Activated naive CD8-positive, alpha-beta T cell treated with anti-CD3 and anti-CD28 coated beads, Interleukin-2, amount 10 ng/mL, durations not matched to agents 7 days and 5 days (primary cell): ENCODE measurements around the gene POLD4. TPM values are rescaled to one million over a fixed set of nuclear protein-coding genes. Genes with fewer than 3 reads are reported as not detected.
"Not testable (repeated sequence)": the region's sequence is repeated elsewhere in the genome, so short reads cannot be mapped to it uniquely, and the experiment has no call there.

Experiments used
- ATAC-seq: fragments of 150-1000 bp; cut with Tn5 transposase; one replicate; pipeline ENCODE4 v1.10.0; 2021; ENCODE audit warnings: low read depth, moderate library complexity
- POLR2A ChIA-PET: fragments of 350-600 bp; sonication (Branson Sonifier 250); formaldehyde crosslinking; loops from one replicate; lab custom pipeline; 2021; ENCODE audit warnings: antibody characterized with exemption; lab: Charles Lee
- DNase-seq: peaks from one replicate; pipeline ENCODE4 v3.0.0; 2021
- H3K27ac Mint-ChIP-seq: one replicate; pipeline ENCODE4 v1.8.0; 2022; ENCODE audit warnings: mild to moderate bottlenecking, mixed read lengths
- H3K27me3 Mint-ChIP-seq: one replicate; pipeline ENCODE4 v1.8.0; 2022; ENCODE audit warnings: mild to moderate bottlenecking, moderate library complexity, mixed read lengths
- H3K36me3 Mint-ChIP-seq: one replicate; pipeline ENCODE4 v1.8.0; 2021; ENCODE audit warnings: mild to moderate bottlenecking, mixed read lengths
- H3K4me1 Mint-ChIP-seq: one replicate; pipeline ENCODE4 v1.8.0; 2021; ENCODE audit warnings: mixed read lengths
- H3K4me3 Mint-ChIP-seq: one replicate; pipeline ENCODE4 v1.8.0; 2022; ENCODE audit warnings: mild to moderate bottlenecking, moderate library complexity, mixed read lengths
- H3K9me3 Mint-ChIP-seq: one replicate; pipeline ENCODE4 v1.8.0; 2021; ENCODE audit warnings: mixed read lengths
- total RNA-seq, 2 experiments: library from RNA; stranded (reverse); gene quantifications; one replicate each; pipeline ENCODE4 v1.2.3, GENCODE V29; 2021

The POLD4 gene
- 10 to 100 TPM; 73.2 to 78.2 TPM for total RNA-seq

GRCh38 chr11:67353317-67354074, at the start of gene POLD4:
Gene POLD4 (minus strand): TSS chr11:67353546. CDS start chr11:67353399, 147 bp downstream.
- H3K27me3 Mint-ChIP-seq = no peaks in the 10 kb centered on the region
- H3K36me3 Mint-ChIP-seq = peaks cover 4% of the 10 kb centered on the region
- H3K9me3 Mint-ChIP-seq = no peaks in the 10 kb centered on the region
- ATAC-seq (peak; percentile 87), DNase-seq (peak; percentile 95)
- H3K4me3 Mint-ChIP-seq = peak within 1 kb of the TSS; percentile 98
- POLR2A ChIA-PET = interaction anchor here (0.5 to 4.8 kb wide), 36 partner anchors 9 to 224 kb away, joined by 3 to 42 read pairs (median 6); partner anchors contain the start of genes AIP, ANKRD13D, CLCF1 and PITPNM1
- peaks cover 29% of the 10 kb centered on the region for H3K4me1 Mint-ChIP-seq
- peak within 1 kb of the TSS; percentile 100 for H3K27ac Mint-ChIP-seq

DNA sequence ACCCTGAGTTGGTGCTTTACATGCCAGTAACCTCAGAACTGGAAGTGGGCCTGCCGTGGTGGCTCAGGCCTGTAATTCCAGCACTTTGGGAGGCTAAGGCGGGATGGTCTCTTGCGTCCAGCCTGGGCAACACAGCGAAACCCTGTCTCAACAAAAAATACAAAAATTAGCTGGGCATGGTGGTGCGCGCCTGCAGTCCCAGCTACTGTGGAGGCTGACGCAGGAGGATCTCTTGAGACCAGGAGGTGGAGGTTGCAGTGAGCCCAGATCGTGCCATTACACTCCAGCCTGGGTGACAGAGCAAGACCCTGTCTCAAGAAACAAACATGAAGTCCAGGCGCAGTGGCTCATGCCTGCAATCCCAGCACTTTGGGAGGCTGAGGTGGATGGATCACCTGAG, 49.7 kb upstream of the POLD4 start:
- not testable (repeated sequence) for H3K27me3 Mint-ChIP-seq, H3K9me3 Mint-ChIP-seq, ATAC-seq, DNase-seq
- Mint-ChIP-seq H3K27ac (peak overlapping the region; percentile 95), H3K4me3 (peak overlapping the region; percentile 98), H3K36me3 (peaks cover 44% of the 10 kb centered on the region), H3K4me1 (peaks cover 40% of the 10 kb centered on the region)
- POLR2A ChIA-PET = interaction anchor here (0.6 to 12.5 kb wide), 21 partner anchors 8 to 1078 kb away, joined by 3 to 491 read pairs (median 9); partner anchors contain the start of genes AIP, ANKRD13D, CARNS1 and CDK2AP2

GRCh38 chr11:67402192-67402839, 49.0 kb upstream of the POLD4 start:
- H3K4me3 Mint-ChIP-seq = peak overlapping the region; percentile 98
- POLR2A ChIA-PET = interaction anchor here (0.7 to 12.5 kb wide), 24 partner anchors 11 to 1788 kb away, joined by 3 to 491 read pairs (median 7); partner anchors contain the start of genes AIP, CARNS1, CDK2AP2 and PITPNM1
- not testable (repeated sequence) for ATAC-seq, H3K27me3 Mint-ChIP-seq, DNase-seq, H3K9me3 Mint-ChIP-seq
- peaks cover 40% of the 10 kb centered on the region for H3K4me1 Mint-ChIP-seq
- H3K36me3 Mint-ChIP-seq = peaks cover 47% of the 10 kb centered on the region
- H3K27ac Mint-ChIP-seq = peak overlapping the region; percentile 95

- H3K36me3 Mint-ChIP-seq = peaks cover 44% of the 10 kb centered on the region
- ATAC-seq (peak; percentile 55), DNase-seq (peak; percentile 98)
- peak within 1 kb of the TSS; percentile 98 for H3K4me3 Mint-ChIP-seq
- no peaks in the 10 kb centered on the region for H3K27me3 Mint-ChIP-seq
- POLR2A ChIA-PET = interaction anchor here (0.8 to 12.5 kb wide), 25 partner anchors 10 to 1787 kb away, joined by 3 to 491 read pairs (median 5); partner anchors contain the start of genes AIP, CARNS1, CDK2AP2 and NUDT8
- H3K9me3 Mint-ChIP-seq = no peaks in the 10 kb centered on the region
- H3K27ac Mint-ChIP-seq = peak within 1 kb of the TSS; percentile 95
- H3K4me1 Mint-ChIP-seq = peaks cover 40% of the 10 kb centered on the region
Observed at GRCh38 chr11:67401495-67402191, 48.3 kb upstream of the POLD4 start, which contains the start of gene PPP1CA. Gene PPP1CA (minus strand): TSS chr11:67401858. CDS start chr11:67401782, 76 bp downstream.

DNA sequence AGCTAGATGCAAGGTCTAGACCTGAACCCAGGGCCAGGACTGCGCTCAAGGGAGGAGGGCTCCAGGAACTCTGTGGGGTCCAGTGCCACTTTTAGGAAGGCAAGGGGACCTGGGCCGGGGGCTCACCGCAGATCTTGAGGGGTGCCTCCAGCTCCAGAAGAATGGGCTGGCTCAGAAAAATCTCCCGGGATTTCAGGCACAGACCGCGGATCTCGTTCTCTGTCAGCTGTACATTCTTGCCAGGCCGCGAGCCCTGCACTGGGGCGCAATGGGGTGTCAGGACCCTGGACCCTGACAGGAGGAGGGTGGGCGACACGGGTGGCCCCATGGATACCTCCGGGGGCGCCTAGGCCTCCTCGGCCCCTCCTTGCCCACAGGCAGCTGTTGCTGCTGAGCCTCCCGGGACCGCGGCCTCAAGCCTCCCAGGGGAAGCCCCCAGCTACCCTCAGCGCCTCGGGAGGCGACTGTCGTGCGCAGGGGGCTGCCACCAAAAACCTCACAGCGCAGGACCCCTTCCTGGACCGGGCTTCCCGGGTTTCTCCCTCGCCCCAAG, 47.7 kb upstream of the POLD4 start:
- Mint-ChIP-seq H3K4me3 (peak overlapping the region; percentile 93), H3K4me1 (peaks cover 39% of the 10 kb centered on the region), H3K27ac (peak overlapping the region; percentile 84), H3K36me3 (peaks cover 41% of the 10 kb centered on the region), H3K27me3 (no peaks in the 10 kb centered on the region), H3K9me3 (no peaks in the 10 kb centered on the region)
- DNase-seq (no peak), ATAC-seq (no peak)
- POLR2A ChIA-PET = interaction anchor here (0.8 to 12.5 kb wide), 24 partner anchors 8 to 1786 kb away, joined by 3 to 491 read pairs (median 7); partner anchors contain the start of genes AIP, CARNS1, CDK2AP2 and NUDT8

DNA sequence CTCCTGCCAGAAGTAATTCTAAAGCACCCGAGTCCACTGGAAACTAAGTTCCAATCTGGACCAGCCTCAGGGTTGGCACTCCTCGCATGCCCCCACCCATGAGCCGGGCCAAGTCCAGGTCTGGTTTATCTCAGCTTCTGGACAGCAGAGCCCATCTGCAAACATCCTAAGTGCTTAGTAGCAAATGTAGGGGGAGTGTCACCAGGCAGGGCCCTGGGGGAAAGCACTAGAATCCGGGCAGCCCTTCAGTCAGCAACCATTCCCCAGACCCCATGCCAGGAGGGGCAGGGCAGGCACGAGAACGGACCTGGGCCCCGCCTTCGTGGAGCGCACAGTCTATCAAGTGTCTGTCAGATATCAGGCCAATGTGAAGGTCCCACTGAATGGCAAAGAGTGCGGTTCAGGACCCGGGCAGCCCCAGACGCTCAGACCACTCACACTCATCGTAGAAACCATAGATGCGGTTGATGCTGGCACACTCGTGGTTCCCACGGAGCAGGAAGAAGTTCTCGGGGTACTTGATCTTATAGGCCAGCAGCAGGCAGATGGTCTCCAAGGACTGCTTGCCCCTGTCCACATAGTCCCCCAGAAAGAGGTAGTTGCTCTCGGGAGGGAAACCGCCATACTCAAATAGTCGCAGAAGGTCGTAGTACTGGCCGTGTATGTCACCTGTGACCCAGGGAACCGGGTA, 47.0 kb upstream of the POLD4 start:
- POLR2A ChIA-PET = interaction anchor here (1.2 to 12.5 kb wide), 14 partner anchors 8 to 113 kb away, joined by 3 to 491 read pairs (median 22); partner anchors contain the start of genes AIP, CARNS1, PITPNM1 and POLD4
- H3K4me1 Mint-ChIP-seq = peaks cover 39% of the 10 kb centered on the region
- no peaks in the 10 kb centered on the region for H3K9me3 Mint-ChIP-seq
- ATAC-seq = no peak
- H3K36me3 Mint-ChIP-seq = peaks cover 37% of the 10 kb centered on the region
- H3K4me3 Mint-ChIP-seq = peak overlapping the region; percentile 93
- H3K27ac Mint-ChIP-seq = peak overlapping the region; percentile 84
- no peak for DNase-seq
- H3K27me3 Mint-ChIP-seq = no peaks in the 10 kb centered on the region

DNA sequence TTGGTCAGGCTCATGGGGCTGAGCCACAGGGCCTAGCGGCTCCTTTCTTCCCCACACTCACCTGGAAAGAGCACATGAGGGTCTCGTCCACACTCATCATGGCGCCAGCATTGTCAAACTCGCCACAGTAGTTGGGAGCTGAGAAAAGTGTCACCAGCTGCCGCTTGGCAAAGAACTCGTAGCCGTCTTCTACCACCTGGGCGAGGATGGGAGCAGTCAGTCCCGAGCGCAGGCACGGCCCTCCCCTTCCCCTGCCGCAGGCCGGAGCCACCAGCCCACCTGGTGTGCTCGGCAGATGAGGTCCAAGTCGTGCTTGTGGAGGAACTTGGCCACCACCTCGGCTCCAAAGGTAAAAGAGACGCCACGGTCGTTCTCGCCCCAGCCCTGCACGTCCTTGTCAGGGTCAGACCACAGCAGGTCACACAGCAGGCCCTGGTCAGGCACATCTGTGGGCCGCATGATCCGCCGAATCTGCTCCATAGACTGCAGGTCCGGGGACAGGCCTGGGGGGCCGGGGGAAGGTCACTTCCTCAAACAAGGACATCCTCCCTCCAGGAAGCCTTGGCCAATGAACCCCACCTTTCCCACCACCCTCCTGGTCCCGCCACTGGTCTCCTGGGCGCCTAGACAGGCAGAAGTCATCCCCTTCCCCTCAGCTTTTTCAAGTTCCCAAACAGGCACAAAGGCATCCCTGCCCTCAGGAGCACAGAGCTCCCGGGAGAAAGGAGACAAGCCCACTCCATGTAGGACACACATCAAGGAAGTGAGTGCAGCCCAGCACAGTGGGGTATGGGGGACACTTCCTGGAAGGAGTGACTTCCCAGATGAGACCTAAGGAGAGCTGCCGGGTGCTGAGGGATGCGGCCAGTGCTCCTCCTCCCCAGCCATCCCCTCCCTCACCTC, 45.6 kb upstream of the POLD4 start:
- POLR2A ChIA-PET = interaction anchor here (0.6 to 12.5 kb wide), 8 partner anchors 9 to 86 kb away, joined by 3 to 491 read pairs (median 36); partner anchors contain the start of genes AIP, CARNS1, POLD4 and PTPRCAP
- peaks cover 28% of the 10 kb centered on the region for H3K36me3 Mint-ChIP-seq
- H3K4me1 Mint-ChIP-seq = peaks cover 35% of the 10 kb centered on the region
- H3K27me3 Mint-ChIP-seq = no peaks in the 10 kb centered on the region
- H3K27ac Mint-ChIP-seq = peak overlapping the region; percentile 56
- H3K9me3 Mint-ChIP-seq = no peaks in the 10 kb centered on the region
- ATAC-seq (no peak), DNase-seq (no peak)
- H3K4me3 Mint-ChIP-seq = peak overlapping the region; percentile 93

GRCh38 chr11:67397986-67398660, 44.8 kb upstream of the POLD4 start:
- Mint-ChIP-seq H3K4me1 (peaks cover 35% of the 10 kb centered on the region), H3K9me3 (no peaks in the 10 kb centered on the region), H3K27me3 (no peaks in the 10 kb centered on the region), H3K4me3 (peak overlapping the region; percentile 80), H3K36me3 (peaks cover 29% of the 10 kb centered on the region), H3K27ac (peak overlapping the region; percentile 81)
- DNase-seq (no peak), ATAC-seq (no peak)
- POLR2A ChIA-PET = interaction anchor here (0.8 to 12.5 kb wide), 4 partner anchors 10 to 45 kb away, joined by 3 to 491 read pairs (median 24); partner anchors contain the start of genes POLD4, PTPRCAP and RPS6KB2

- POLR2A ChIA-PET = interaction anchor here (0.8 to 12.5 kb wide), 6 partner anchors 11 to 88 kb away, joined by 3 to 491 read pairs (median 8); partner anchors contain the start of genes POLD4, PTPRCAP and RPS6KB2
- H3K27ac Mint-ChIP-seq = peak overlapping the region; percentile 81
- no peaks in the 10 kb centered on the region for H3K9me3 Mint-ChIP-seq
- no peak for ATAC-seq
- H3K27me3 Mint-ChIP-seq = no peaks in the 10 kb centered on the region
- peak overlapping the region; percentile 80 for H3K4me3 Mint-ChIP-seq
- peaks cover 38% of the 10 kb centered on the region for H3K4me1 Mint-ChIP-seq
- no peak for DNase-seq
- H3K36me3 Mint-ChIP-seq = peaks cover 29% of the 10 kb centered on the region
Observed at GRCh38 chr11:67397536-67397935, 44.2 kb upstream of the POLD4 start.

GRCh38 chr11:67396587-67397389, 43.4 kb upstream of the POLD4 start:
- POLR2A ChIA-PET = interaction anchor here (0.6 to 12.5 kb wide), 14 partner anchors 8 to 109 kb away, joined by 3 to 491 read pairs (median 6); partner anchors contain the start of genes CLCF1, POLD4, PTPRCAP and RPS6KB2
- ATAC-seq (peak; percentile 19), DNase-seq (peak; percentile 56)
- Mint-ChIP-seq H3K4me1 (peaks cover 42% of the 10 kb centered on the region), H3K9me3 (no peaks in the 10 kb centered on the region), H3K27ac (peak overlapping the region; percentile 97), H3K27me3 (no peaks in the 10 kb centered on the region), H3K36me3 (peaks cover 29% of the 10 kb centered on the region), H3K4me3 (peak overlapping the region; percentile 80)
